Peyer's patch (tissue), 4 donors: ENCODE data around the gene ARF4.

ENCODE experiments used
- CTCF ChIP-seq, 6 experiments: fragments of 450-650 bp in 4 of 6; fragments of 200-600 bp in 2 of 6; sonication (generic) in 1 of 6; IDR thresholded peaks; one replicate each; pipeline ENCODE4 v1.5.1; 2017 to 2019; ENCODE audit warnings: antibody characterized with exemption in 6 of 6, mild to moderate bottlenecking in 3 of 6, moderate library complexity in 1 of 6
- POLR2A ChIP-seq, 2 donors: fragments of 450-650 bp; IDR thresholded peaks; one replicate each; pipeline ENCODE4 v1.5.1; 2017; ENCODE audit warnings: antibody characterized with exemption in 2 of 2, mild to moderate bottlenecking in 2 of 2, moderate library complexity in 2 of 2

GRCh38 chr3:57544181-57545125 lies 52.7 kb downstream of the ARF4 start, which contains the start of gene DNAH12:
- TF ChIP-seq CTCF (IDR thresholded peaks at IDR 0.05) (no peak), POLR2A (IDR thresholded peaks at IDR 0.05) (no peak)
